B cell (primary cell): ENCODE data around the gene REEP6. TPM values are rescaled to one million over a fixed set of nuclear protein-coding genes. Genes with fewer than 3 reads are reported as not detected.
A peak's percentile ranks its signal among the peaks of the same experiment; 100 is the strongest.

Experiments
- ATAC-seq: fragments of 200-7000 bp; cut with Tn5 transposase; one replicate; pipeline ENCODE4 v1.10.0; 2021; ENCODE audit warnings: low read depth, mild to moderate bottlenecking, moderate number of reproducible peaks, moderate library complexity
- CTCF ChIA-PET: fragments of 350-600 bp; sonication (Branson Sonifier 250); formaldehyde crosslinking; loops from one replicate; lab custom pipeline; 2021; ENCODE audit warnings: antibody characterized with exemption, inconsistent platforms; lab: Charles Lee
- POLR2A ChIA-PET: fragments of 350-600 bp; sonication (Branson Sonifier 250); formaldehyde crosslinking; loops from one replicate; lab custom pipeline; 2021; ENCODE audit warnings: antibody characterized with exemption; lab: Charles Lee
- DNase-seq: peaks from one replicate; pipeline ENCODE4 v3.0.0; 2013
- H2AFZ ChIP-seq: 2 replicates; pipeline ENCODE4 v1.6.1; 2012; ENCODE audit warnings: mild to moderate bottlenecking, low read depth, low read length; ENCODE audit not compliant: insufficient read depth, poor library complexity, severe bottlenecking
- H3K27ac ChIP-seq, 2 donors: 1 replicate in 1 of 2; 2 replicates in 1 of 2; pipeline ENCODE4 v1.5.1; 2012 to 2013; ENCODE audit warnings: low read length in 2 of 2, mild to moderate bottlenecking in 2 of 2, moderate library complexity in 1 of 2
- H3K27me3 ChIP-seq, 4 experiments: fragments of 200-600 bp in 1 of 4; sonication (generic) in 1 of 4; replicated peaks in 1 of 4; 1 replicate in 2 of 4; 2 replicates in 2 of 4; pipeline versions ENCODE4 v1.6.1 to v1.7.0; 2013 to 2016; ENCODE audit warnings: low read length in 3 of 4, mild to moderate bottlenecking in 2 of 4, mixed read lengths in 1 of 4, moderate library complexity in 1 of 4; ENCODE audit not compliant: insufficient read depth in 4 of 4, control insufficient read depth in 3 of 4; ENCODE audit errors: control extremely low read depth in 1 of 4
- H3K36me3 ChIP-seq, 2 experiments: replicated peaks in 1 of 2; 1 replicate in 1 of 2; 2 replicates in 1 of 2; pipeline versions ENCODE4 v1.6.1 to v1.7.1; 2013; ENCODE audit warnings: low read length in 1 of 2; ENCODE audit not compliant: insufficient read depth in 2 of 2, control insufficient read depth in 1 of 2; ENCODE audit errors: control extremely low read depth in 1 of 2, extremely low read depth in 1 of 2
- H3K4me1 ChIP-seq, 2 donors: fragments of 200-600 bp in 1 of 2; sonication (generic) in 1 of 2; 1 replicate in 1 of 2; 2 replicates in 1 of 2; pipeline versions ENCODE4 v1.5.1 to v1.6.1; 2013 to 2017; ENCODE audit warnings: low read length in 2 of 2; ENCODE audit not compliant: control insufficient read depth in 2 of 2, insufficient read depth in 2 of 2
- H3K4me2 ChIP-seq: replicated peaks from 2 replicates; pipeline ENCODE3; 2012; ENCODE audit warnings: mild to moderate bottlenecking, low read depth, low read length; ENCODE audit not compliant: poor library complexity, severe bottlenecking
- H3K4me3 ChIP-seq, 5 experiments: fragments of 200-600 bp in 1 of 5; sonication (generic) in 1 of 5; 1 replicate in 3 of 5; 2 replicates in 2 of 5; pipeline versions ENCODE4 v1.5.1 to v1.7.0; 2011 to 2016; ENCODE audit warnings: low read length in 4 of 5, mild to moderate bottlenecking in 4 of 5, low read depth in 2 of 5, control low read depth in 1 of 5, moderate library complexity in 1 of 5; ENCODE audit not compliant: insufficient read depth in 1 of 5; ENCODE audit errors: control extremely low read depth in 1 of 5, extremely low read depth in 1 of 5
- H3K79me2 ChIP-seq: fragments of 200-600 bp; sonication (generic); one replicate; pipeline ENCODE4 v1.6.0; 2016; ENCODE audit warnings: low read length; ENCODE audit not compliant: control insufficient read depth, insufficient read depth
- H3K9ac ChIP-seq: fragments of 200-600 bp; sonication (generic); 2 replicates; pipeline ENCODE4 v1.6.1; 2017; ENCODE audit warnings: mild to moderate bottlenecking, low read length, moderate library complexity
- H3K9me3 ChIP-seq, 3 donors: one replicate each; pipeline versions ENCODE4 v1.6.1 to v1.7.1; 2013; ENCODE audit warnings: low read length in 2 of 3; ENCODE audit not compliant: control insufficient read depth in 2 of 3, insufficient read depth in 1 of 3; ENCODE audit errors: control extremely low read depth in 1 of 3
- H4K20me1 ChIP-seq: 2 replicates; pipeline ENCODE4 v1.6.0; 2012; ENCODE audit warnings: mild to moderate bottlenecking, low read length; ENCODE audit not compliant: insufficient read depth, control insufficient read depth, poor library complexity, severe bottlenecking
- H3K27ac Mint-ChIP-seq: one replicate; pipeline ENCODE4 v1.8.0; 2021; ENCODE audit warnings: mixed read lengths
- H3K27me3 Mint-ChIP-seq: one replicate; pipeline ENCODE4 v1.8.0; 2021; ENCODE audit warnings: mixed read lengths
- H3K4me1 Mint-ChIP-seq: one replicate; pipeline ENCODE4 v1.8.0; 2021; ENCODE audit warnings: mixed read lengths
- H3K4me3 Mint-ChIP-seq: one replicate; pipeline ENCODE4 v1.8.0; 2021; ENCODE audit warnings: mixed read lengths
- H3K9me3 Mint-ChIP-seq: one replicate; pipeline ENCODE4 v1.8.0; 2022; ENCODE audit warnings: mixed read lengths; ENCODE audit not compliant: insufficient read depth
- CTCF ChIP-seq: fragments of 200-600 bp; IDR thresholded peaks from one replicate; pipeline ENCODE4 v1.8.0; 2022; ENCODE audit warnings: antibody characterized with exemption, mild to moderate bottlenecking
- EZH2 ChIP-seq: IDR thresholded peaks from 2 replicates; pipeline ENCODE4 v1.6.1; 2012; ENCODE audit warnings: borderline replicate concordance, low read depth, mild to moderate bottlenecking, moderate library complexity, low read length; ENCODE audit not compliant: insufficient read depth, poor library complexity, severe bottlenecking
- WGBS: methylation state at CpG from one replicate; pipeline ENCODE4 v1.1.5; 2013; ENCODE audit warnings: missing lambda C conversion rate; ENCODE audit not compliant: insufficient coverage; 5-methylcytosine and 5-hydroxymethylcytosine counted together
- intact Hi-C: fragments of 100-400 bp; cut with micrococcal nuclease; formaldehyde crosslinking; loops from one replicate; pipeline ENCODE4 v1.10.0; 2022
- polyA plus RNA-seq: library from polyadenylated mRNA; depleted of rRNA; stranded (reverse); fragments of >200 nt; gene quantifications from 2 replicates; pipeline ENCODE4 v1.2.3, GENCODE V29; 2012
- total RNA-seq, 2 donors: library from RNA; stranded (reverse); fragments of 120-200 nt in 1 of 2; gene quantifications; 1 replicate in 1 of 2; 2 replicates in 1 of 2; pipeline versions ENCODE4 v1.2.3 to v1.2.4, GENCODE V29; 2013 to 2022

REEP6 gene
- total and polyA plus RNA-seq, 2 donors (not counting 1 experiment from before 2014, with no cell fraction given): 0.64 to 1.1 TPM

- ChIA-PET POLR2A (interaction anchor here (1.2 kb wide), 1 partner anchor 11 kb away, joined by 5 read pairs; no protein-coding TSS in a partner anchor), CTCF (no interaction called here)
- peaks cover 29% of the 10 kb centered on the region for H3K4me1 Mint-ChIP-seq
- H3K4me2 ChIP-seq: no peak overlapping the region
- peaks cover 22% of the 10 kb centered on the region for H3K79me2 ChIP-seq
- H3K36me3 ChIP-seq: peaks cover 0 to 4% of the 10 kb centered on the region in 2 experiments
- intact Hi-C loops: no loop called here
- no peak overlapping the region for H2AFZ ChIP-seq
- H3K9me3 Mint-ChIP-seq: no peaks in the 10 kb centered on the region
- no peak overlapping the region for H3K9ac ChIP-seq
- 85% methylated on average over 16 of the region's 20 CpGs for WGBS
- ATAC-seq (no peak), DNase-seq (no peak)
- peaks cover 0 to 2% (median 0%) of the 10 kb centered on the region in 3 donors for H3K9me3 ChIP-seq
- H3K4me3 ChIP-seq: no peak overlapping the region
- H3K27me3 ChIP-seq: peaks cover 0 to 38% (median 13%) of the 10 kb centered on the region in 4 experiments
- peaks cover 3% of the 10 kb centered on the region for H3K27me3 Mint-ChIP-seq
- H3K27ac Mint-ChIP-seq: no peak overlapping the region
- H3K27ac ChIP-seq: no peak overlapping the region
- H3K4me3 Mint-ChIP-seq: peak overlapping the region; percentile 41
- H3K4me1 ChIP-seq: peaks cover 39 to 44% of the 10 kb centered on the region in 2 donors
- peaks cover 75% of the 10 kb centered on the region for H4K20me1 ChIP-seq
- TF ChIP-seq CTCF (no peak), EZH2 (no peak)
Measured at GRCh38 chr19:1473085-1473851, 17.7 kb upstream of the REEP6 start.
